Ovary (tissue), 9 donors: ENCODE data around the gene DAAM2. TPM values are rescaled to one million over a fixed set of nuclear protein-coding genes. Genes with fewer than 3 reads are reported as not detected.

ENCODE experiments used
- DNase-seq, 5 donors: peaks; one replicate each; pipeline ENCODE4 v3.0.0-alpha.2; 2019 to 2020
- H3K27ac ChIP-seq, 2 donors: fragments of 200-600 bp; one replicate each; pipeline versions ENCODE4 v1.5.1 to v1.8.0; 2019 to 2022
- H3K27me3 ChIP-seq: fragments of 200-600 bp; one replicate; pipeline ENCODE4 v1.8.0; 2022
- H3K36me3 ChIP-seq: fragments of 200-600 bp; sonication (generic); one replicate; pipeline ENCODE4 v1.5.1; 2019
- H3K4me1 ChIP-seq: one replicate; pipeline ENCODE4 v1.8.1; 2013; ENCODE audit warnings: mild to moderate bottlenecking, moderate library complexity; ENCODE audit not compliant: insufficient read depth
- H3K4me3 ChIP-seq: fragments of 200-600 bp; sonication (generic); one replicate; pipeline ENCODE4 v1.5.1; 2017
- H3K9me3 ChIP-seq, 2 donors: fragments of 200-600 bp in 1 of 2; sonication (generic) in 1 of 2; one replicate each; pipeline versions ENCODE4 v1.5.1 to v1.8.1; 2013 to 2019; ENCODE audit warnings: mild to moderate bottlenecking in 1 of 2, moderate library complexity in 1 of 2
- EP300 ChIP-seq: sonication (generic); formaldehyde crosslinking; IDR thresholded peaks from one replicate; pipeline ENCODE4 v1.6.1; 2017; ENCODE audit warnings: antibody characterized with exemption
- POLR2A ChIP-seq: fragments of 450-650 bp; IDR thresholded peaks from one replicate; pipeline ENCODE4 v1.6.1; 2017; ENCODE audit warnings: antibody characterized with exemption, mild to moderate bottlenecking, moderate library complexity
- WGBS, 3 donors: extraction: QIAGEN DNeasy Blood & Tissue Kit in 1 of 3; methylation state at CpG; one replicate each; pipeline versions ENCODE4 v1.1.5 to v1.1.7; 2013 to 2017; 5-methylcytosine and 5-hydroxymethylcytosine counted together
- intact Hi-C, 4 donors: fragments of 100-400 bp; cut with DNase I; formaldehyde crosslinking; loops; one replicate each; pipeline versions ENCODE4 v1.11.0 to v1.15.1; 2022 to 2023
- polyA plus RNA-seq, 2 donors: library from polyadenylated mRNA; stranded (reverse); fragments of 200-250 nt in 1 of 2; fragments of 350-450 nt in 1 of 2; fragmentation: Illumina TruSeq in 1 of 2; extraction: RNeasy Lipid Tissue Mini Kit (QIAGEN cat#74804) in 1 of 2; gene quantifications; one replicate each; pipeline ENCODE4 v1.2.3, GENCODE V29; 2013 to 2014
- total RNA-seq, 7 donors: library from RNA; depleted of rRNA in 2 of 7; stranded (reverse); fragments of >200 nt in 2 of 7; fragmentation: NEBNext Ultra II Directional in 3 of 7; extraction: Animal tissue kit (Norgen Biotek cat#: 25700) in 3 of 7; gene quantifications; one replicate each; pipeline versions ENCODE4 v1.1.0 to v1.2.4, GENCODE V29; 2016 to 2023
- TF ChIP-seq, protein P1 (sequence below), 3 donors: fragments of 450-650 bp in 2 of 3; fragments of 200-600 bp in 1 of 3; IDR thresholded peaks; one replicate each; pipeline versions ENCODE4 v1.5.1 to v1.8.0; 2016 to 2022; ENCODE audit warnings: antibody characterized with exemption in 3 of 3, mild to moderate bottlenecking in 1 of 3
- donor health status: DM: no; HTN: no; CAD: no; lungs with moderate emphysema.
- donor health status: DM: no; HTN: no; CAD: no.
- donor health status: Bipolar disorder and iron deficiency.
- donor health status: DM: yes; HTN: yes; CAD: no.
- donor health status: DM: no; HTN: no; CAD: no.
- donor health status: DM: yes; HTN: yes; CAD: no.

DAAM2 gene
- total and polyA plus RNA-seq, 9 donors, result 8.5 to 27.8 (median 18.5) TPM

DNA sequence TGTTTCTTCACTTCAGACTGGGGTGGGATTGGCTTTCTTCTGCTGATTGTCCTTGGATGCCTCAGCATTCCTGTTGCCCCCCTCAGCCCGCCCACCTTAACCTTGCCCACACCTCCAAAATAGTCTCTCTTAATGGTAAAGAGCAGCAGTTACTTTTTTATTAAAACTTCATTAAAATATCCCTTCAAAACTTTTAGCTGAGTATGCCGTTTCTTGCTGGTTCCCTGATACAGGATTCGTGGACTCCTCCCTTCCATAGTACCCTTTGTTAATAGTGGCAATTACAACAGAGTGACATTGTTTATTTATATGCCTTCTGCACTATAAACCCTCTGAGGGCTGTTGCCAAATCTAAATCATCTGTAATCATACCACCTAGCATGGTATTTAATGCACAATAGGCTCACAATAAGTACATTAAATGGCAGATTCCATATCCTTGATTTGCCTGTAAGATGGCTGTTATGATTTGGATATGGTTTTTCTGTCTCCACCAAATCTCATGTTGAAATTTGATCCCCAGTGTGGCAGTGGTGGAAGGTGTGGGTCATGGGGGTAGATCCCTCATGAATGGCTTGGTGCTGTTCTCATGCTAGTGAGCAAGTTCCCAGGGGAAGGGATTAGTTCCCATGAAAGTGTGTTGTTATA lies 145.6 kb downstream of the DAAM2 start:
- intact Hi-C loops, result no loop called here
- Histone ChIP-seq H3K36me3 (no peaks in the 10 kb centered on the region), H3K4me1 (peaks cover 4% of the 10 kb centered on the region), H3K27me3 (no peaks in the 10 kb centered on the region), H3K9me3 (no peaks in the 10 kb centered on the region), H3K27ac (no peak overlapping the region), H3K4me3 (no peak overlapping the region)
- no peak for DNase-seq
- 80 to 93% (median 81%) methylated on average over 3 of the region's 3 CpGs for WGBS, 3 donors
- TF ChIP-seq EP300 (no peak), POLR2A (no peak)
- TF ChIP-seq, protein P1, sequence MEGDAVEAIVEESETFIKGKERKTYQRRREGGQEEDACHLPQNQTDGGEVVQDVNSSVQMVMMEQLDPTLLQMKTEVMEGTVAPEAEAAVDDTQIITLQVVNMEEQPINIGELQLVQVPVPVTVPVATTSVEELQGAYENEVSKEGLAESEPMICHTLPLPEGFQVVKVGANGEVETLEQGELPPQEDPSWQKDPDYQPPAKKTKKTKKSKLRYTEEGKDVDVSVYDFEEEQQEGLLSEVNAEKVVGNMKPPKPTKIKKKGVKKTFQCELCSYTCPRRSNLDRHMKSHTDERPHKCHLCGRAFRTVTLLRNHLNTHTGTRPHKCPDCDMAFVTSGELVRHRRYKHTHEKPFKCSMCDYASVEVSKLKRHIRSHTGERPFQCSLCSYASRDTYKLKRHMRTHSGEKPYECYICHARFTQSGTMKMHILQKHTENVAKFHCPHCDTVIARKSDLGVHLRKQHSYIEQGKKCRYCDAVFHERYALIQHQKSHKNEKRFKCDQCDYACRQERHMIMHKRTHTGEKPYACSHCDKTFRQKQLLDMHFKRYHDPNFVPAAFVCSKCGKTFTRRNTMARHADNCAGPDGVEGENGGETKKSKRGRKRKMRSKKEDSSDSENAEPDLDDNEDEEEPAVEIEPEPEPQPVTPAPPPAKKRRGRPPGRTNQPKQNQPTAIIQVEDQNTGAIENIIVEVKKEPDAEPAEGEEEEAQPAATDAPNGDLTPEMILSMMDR (IDR thresholded peaks at IDR 0.05), result no peak

DNA sequence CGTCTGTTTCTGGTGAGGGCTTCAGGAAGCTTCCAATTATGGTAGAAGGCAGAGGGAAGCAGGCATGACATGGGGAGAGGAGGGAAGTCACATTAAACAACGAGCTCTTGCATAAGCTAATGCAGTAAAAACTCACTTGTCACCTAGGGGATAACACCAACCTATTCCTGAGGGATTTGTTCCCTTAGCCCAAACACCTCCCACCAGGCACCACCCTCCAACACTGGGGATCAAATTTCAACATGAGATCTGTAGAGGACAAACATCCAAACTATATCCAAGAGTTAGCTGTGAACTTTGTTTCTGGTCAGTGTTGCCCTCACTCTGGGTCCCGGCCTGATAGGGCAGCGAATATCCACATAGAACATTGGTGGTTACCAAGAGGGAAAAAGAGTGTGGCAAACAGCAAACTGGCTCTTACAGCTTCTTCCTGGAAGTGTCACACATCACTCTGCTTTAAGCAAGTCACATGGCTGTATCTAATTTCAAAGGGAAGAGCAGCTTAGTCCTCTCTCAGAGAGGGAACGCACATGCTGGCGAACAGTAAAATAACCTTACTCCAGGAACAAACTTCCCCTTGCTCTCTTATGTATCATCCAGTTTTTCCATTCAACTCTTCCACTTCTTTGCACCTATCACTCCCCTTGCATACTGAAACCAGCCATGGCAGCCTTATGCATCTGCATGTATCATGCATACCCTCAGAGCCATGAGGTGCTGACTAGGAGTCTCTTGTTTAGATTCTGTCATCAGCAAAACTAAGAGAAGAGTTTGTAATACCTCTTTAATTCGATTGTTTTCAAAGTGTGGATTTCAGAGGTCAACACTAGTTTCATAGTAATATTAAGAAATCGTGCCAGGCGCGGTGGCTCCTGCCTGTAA lies 146.8 kb downstream of the DAAM2 start:
- intact Hi-C loops, result no loop called here
- TF ChIP-seq, protein P1 (IDR thresholded peaks at IDR 0.05), result no peak
- no peak for TF ChIP-seq POLR2A
- TF ChIP-seq EP300, result no peak
- WGBS, 3 donors, result 76 to 82% (median 80%) methylated on average over 10 of the region's 10 CpGs
- Histone ChIP-seq H3K27ac (no peak overlapping the region), H3K27me3 (no peaks in the 10 kb centered on the region), H3K9me3 (no peaks in the 10 kb centered on the region), H3K36me3 (no peaks in the 10 kb centered on the region), H3K4me3 (no peak overlapping the region), H3K4me1 (no peaks in the 10 kb centered on the region)
- DNase-seq, result no peak

DNA sequence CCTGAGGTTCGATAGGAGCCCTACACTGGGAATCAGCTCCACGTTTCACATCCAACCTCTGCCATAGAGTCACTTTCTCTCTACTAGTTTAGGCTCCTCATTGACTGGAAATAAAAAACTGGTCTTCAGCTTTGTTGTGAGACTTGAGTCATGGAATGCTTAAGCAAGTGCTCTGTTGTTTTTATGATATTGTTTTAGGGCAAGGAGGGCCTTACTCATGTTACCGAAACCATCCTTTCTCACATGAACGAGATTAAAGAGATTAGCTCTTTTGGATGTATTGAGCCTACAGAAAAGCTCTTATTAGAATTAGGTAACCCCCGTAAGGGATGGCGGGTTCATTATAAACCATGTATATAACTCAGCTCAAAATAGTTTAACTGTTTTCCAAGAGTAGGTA lies 149.0 kb downstream of the DAAM2 start:
- Histone ChIP-seq H3K4me1 (no peaks in the 10 kb centered on the region), H3K4me3 (no peak overlapping the region), H3K27me3 (no peaks in the 10 kb centered on the region), H3K9me3 (no peaks in the 10 kb centered on the region), H3K27ac (no peak overlapping the region), H3K36me3 (no peaks in the 10 kb centered on the region)
- TF ChIP-seq EP300, result no peak
- TF ChIP-seq POLR2A, result no peak
- TF ChIP-seq, protein P1 (IDR thresholded peaks at IDR 0.05), result no peak
- WGBS, 3 donors, result 92 to 94% (median 93%) methylated on average over 6 of the region's 6 CpGs
- intact Hi-C loops, result no loop called here
- DNase-seq, result no peak

DNA sequence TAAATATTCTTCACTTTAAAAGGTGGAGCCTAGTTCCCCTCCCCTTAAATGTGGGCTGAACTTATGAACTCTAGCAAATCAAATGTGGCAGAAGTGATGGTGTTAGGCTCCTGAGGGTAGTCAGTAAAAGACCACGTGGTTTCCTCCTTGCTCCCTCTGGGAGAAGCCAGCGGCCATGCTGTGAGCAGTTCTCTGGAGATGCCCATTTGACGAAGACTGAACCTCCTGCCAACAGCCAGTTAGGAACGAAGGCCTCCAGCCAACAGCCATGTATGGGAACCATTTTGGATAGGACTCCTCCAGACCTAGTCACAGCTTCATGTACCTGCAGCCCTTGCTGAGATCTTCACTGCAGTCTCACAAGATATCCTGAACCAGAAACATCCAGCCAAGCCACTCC lies 149.6 kb downstream of the DAAM2 start:
- TF ChIP-seq, protein P1 (IDR thresholded peaks at IDR 0.05), result no peak
- TF ChIP-seq EP300 (no peak), POLR2A (no peak)
- H3K4me1 ChIP-seq, result no peaks in the 10 kb centered on the region
- no peaks in the 10 kb centered on the region for H3K36me3 ChIP-seq
- DNase-seq, result no peak
- no peaks in the 10 kb centered on the region for H3K27me3 ChIP-seq
- H3K27ac ChIP-seq, result no peak overlapping the region
- intact Hi-C loops, result no loop called here
- no peak overlapping the region for H3K4me3 ChIP-seq
- H3K9me3 ChIP-seq, result no peaks in the 10 kb centered on the region
- WGBS, 3 donors, result 75 to 90% (median 84%) methylated on average over 4 of the region's 4 CpGs
